Colon (tissue), 2 donors: ENCODE results near the gene KIAA1328.

Experiments used
- FAIRE-seq: peaks from 2 replicates; lab custom pipeline; 2012; peaks lifted over from hg19 to GRCh38; lab: Jason Lieb, UNC
- donor health status: control.
- donor health status: control.

The KIAA1328 gene

DNA sequence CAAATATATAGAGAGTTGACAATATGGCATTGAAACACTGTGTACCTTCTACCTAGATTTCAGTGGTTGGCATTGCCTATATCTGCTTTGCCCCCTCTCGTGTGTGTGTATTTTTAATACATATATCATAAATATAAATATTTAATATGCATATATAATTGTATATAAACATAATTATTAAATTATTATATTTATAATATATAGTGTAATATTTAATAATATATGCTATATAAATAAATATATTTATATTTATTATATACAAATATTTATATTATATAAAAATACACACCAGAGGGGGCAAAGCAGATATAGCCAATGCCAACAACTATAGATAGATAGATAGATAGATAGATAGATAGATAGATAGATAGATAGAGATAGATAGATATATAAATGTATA lies 124.1 kb downstream of the KIAA1328 start:
- FAIRE-seq: peak; percentile 79

DNA sequence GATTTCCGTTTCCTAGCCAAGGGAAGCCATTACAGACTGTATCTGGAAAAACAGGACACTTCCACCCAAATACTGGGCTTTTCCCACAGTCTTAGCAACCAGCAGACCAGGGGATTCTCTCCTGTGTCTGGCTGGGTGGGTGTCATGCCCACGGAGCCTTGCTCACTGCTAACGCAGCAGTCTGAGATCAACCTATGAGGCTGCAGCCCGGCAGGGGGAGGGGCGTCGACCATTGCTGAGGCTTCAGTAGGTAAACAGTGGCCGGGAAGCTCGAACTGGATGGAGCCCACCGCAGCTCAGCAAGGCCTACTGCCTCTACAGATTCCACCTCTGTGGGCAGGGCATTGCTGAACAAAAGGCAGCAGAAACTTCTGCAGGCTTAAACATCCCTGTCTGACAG lies 131.1 kb downstream of the KIAA1328 start:
- no peak for FAIRE-seq

DNA sequence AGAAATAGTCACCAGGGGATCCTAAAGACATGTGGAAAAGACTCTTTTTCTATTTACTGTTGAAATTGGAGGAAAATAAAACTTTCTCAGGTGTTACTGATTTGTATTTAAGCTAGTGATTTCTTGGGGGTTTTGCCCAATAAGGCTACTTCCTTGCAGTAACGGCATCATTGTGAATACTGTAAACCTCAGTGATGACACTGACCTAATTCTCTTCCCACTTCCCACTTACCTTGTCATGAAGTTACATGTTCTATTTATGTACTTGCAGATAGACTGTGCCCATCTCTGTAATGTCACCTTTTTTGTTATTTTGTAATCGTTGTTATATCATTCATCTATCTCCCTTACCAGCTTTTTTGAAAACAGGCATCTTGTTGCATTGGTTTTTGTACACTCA lies 134.5 kb downstream of the KIAA1328 start:
- FAIRE-seq: no peak

DNA sequence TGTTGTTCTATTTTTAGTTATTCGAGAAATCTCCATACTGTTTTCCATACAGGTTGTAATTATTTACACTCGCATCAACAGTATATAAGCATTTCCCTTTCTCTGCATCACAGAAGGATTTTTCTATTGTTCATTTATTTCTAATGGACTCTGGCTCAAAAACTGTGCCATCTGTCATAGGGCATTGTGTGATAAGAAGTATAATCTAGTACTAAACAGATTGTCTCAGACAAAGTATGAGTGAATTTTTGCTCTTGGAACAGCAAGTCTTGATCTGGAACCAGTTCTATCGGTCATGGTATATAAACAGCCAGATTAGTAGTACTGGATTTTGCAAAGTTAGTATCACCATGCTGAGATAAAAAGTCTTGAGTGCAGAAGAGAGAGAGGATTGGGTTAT lies 145.8 kb downstream of the KIAA1328 start:
- FAIRE-seq: no peak

DNA sequence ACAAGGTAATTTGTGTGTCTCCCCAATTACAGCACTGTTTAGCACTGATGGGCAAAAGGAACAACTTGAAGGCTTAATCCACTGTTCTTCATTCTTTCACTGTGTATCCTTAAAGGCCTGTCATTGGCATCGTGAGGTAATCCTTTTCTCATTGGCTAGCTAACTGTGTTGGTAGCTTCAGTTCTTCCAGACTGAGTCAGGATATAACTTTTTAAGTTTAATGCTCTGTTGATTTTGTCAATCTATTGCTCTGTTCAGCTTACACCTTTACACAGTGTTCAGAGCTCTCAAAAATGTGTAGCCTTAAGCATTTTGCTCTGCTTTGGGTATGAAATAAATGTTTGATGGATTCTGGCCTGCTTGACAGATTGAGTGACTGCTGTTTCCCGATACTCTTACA lies 148.2 kb downstream of the KIAA1328 start:
- no peak for FAIRE-seq

DNA sequence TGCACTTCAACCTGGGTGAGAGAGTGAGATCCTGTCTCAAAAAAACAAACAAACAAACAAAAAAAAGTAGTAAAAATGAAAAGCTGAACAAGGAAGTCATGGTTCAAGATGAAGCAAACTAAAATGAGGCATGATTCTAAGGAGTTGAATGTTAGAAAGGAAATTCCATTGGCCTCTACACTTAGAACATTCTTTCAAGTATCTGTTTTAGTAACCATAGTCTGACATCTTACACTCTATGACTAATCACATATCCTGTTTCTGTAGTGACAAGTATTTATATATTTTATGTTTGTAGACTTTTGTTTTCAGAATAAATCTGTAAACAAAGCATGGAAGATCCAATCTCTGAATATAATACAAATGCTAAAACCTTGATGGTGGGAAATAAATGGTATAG lies 164.1 kb downstream of the KIAA1328 start:
- FAIRE-seq: no peak

DNA sequence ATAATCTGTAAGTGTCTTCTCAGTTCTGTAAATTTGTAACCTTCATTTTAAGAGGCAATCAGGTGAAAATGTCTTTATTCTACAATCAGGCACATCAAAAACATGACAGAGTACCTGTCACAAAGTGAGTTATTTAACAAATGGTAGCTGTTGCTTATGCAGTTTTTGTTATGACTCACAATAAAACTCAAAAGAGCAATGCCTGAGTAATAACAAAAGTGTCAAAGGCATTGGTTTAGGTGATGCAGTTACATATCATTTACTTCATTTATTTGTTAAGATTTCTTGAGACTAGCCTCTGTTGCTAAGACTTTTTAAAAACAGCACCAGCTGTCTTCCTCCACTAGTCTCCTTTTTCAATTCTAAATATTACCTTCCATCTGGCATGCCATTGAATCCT lies 177.8 kb downstream of the KIAA1328 start:
- no peak for FAIRE-seq

DNA sequence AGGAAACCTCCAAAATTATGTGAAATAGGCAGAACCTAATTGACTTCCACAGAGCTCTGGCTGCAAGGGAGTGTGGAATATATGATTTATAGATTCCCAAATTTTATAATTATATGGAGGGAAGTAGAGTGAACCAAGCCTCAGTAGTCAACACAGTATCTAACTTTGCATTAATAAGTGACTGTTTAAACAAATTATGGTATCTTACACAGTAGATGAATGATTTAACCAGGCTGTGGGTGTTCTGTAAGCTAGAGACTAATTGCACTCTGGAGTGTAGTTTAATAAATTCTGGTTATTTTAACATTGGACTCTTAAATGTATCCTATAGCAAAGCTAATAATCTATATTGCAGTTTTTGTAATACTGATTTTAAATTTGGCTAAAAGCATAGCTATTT lies 183.5 kb downstream of the KIAA1328 start:
- no peak for FAIRE-seq

DNA sequence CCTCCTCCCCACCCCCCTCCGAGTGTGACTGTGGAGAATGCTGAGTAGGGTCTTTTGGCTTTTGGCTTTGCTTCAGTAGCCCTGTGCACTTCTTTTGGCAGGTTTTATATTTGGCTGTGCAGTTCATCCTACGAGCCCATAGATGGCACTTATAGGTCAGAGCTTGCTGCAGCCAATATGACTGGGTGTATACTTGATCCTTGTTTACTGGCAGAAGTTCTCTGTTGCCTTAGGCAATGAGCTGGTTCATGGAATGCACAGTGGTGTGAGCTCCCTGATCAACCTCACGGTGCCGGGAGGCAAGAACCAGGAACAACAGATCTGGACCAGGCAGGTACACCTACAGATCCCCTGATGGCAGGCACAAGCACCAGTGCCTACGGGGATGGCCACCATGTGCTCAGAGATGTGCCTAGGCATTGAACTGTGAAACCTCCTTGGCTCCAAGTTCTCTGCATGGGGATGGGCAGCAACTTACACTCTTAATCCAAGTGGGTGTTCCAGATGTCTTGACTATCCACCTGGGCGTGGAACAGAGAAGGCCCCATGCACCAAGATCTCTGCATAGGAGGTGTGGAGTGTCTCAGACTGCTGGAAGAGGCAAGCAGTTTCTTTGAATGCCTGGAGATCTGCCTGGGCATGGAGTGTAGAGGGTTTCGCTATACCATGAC lies 190.4 kb downstream of the KIAA1328 start:
- no peak for FAIRE-seq

DNA sequence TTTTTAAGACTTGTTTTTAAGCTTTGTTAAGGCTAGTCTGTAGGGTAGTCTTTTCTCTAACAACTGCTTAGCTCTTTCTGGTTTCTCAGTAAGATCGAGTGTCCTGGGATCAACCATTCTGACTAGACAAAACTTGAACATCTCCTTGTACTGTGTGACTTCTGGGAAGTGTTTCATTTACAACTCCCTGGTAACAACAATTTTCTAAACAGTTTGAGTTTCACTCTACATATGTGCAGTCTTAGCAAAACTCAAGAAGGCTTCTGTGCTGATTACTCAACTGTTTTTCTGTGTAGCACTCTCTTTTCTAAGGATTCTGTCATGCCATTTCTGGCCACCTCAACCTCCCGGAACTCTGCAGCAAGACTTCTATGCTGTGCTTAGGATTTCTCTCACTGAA lies 204.5 kb downstream of the KIAA1328 start:
- FAIRE-seq: no peak

DNA sequence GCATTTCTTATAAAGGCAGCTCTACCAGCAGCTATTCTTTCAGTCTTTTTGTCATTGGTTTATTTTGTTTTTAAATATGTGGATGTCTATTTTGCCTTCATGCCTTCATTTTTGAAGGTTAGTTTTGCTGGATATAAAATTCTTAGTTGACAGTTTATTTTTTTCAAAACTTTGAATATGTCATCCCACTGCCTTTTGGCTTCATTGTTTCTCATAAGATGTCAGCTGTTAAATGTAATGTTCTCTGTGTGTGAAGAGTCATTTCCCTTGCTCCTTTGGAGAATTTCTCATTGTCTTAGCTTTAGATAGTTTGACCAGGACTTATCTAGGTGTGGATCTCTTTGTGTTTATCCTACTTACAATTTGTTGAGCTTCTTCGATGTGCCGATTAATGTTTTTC lies 213.5 kb downstream of the KIAA1328 start:
- no peak for FAIRE-seq

DNA sequence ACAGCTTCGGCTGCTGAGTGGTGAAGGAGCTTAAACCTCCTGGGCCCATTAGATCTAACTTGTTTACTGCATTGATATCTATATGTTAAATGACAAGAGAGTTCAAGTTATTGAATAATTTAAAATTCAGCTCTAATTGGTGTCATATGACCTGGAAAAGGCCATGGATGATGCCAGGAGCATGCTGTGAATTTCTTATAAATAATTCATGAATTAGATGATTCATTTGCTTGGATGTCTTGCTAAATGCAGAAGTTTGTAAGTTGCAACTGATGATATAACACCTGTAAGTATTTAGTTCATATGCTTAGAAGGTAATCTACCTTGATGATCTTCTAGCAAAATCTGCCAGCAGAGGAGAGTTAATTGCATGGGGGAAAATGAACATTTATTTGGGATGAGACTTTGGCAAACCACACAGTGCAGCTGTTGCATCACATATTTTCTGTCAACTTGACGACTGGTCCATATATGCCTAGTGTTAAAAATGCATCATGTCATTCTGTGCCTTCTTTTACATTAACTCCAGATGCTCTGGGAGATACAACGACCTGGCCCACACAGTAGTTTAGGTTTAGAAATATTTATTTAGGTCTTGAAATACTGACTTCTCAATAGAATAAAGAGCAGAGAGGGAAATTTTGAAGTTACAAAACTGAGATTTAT lies 226.3 kb downstream of the KIAA1328 start:
- FAIRE-seq: no peak

DNA sequence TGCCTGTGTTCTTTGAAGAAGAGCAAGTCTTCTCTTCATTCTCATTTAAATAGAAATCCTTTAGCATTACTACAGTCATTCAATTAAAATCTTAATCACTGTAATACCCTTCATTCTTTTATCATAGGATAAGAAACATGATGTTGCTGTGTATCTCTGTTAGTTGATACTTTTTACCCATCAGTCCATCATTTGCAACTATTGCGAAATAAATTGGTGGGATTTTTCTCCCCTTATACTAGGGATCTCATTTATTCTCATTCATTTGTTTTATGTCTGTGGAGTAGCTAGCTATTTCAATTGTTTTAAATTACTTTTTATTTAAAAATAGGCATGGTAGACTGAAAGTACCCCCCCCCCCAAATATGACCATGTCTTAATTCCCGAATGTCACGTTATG lies 235.3 kb downstream of the KIAA1328 start:
- no peak for FAIRE-seq

DNA sequence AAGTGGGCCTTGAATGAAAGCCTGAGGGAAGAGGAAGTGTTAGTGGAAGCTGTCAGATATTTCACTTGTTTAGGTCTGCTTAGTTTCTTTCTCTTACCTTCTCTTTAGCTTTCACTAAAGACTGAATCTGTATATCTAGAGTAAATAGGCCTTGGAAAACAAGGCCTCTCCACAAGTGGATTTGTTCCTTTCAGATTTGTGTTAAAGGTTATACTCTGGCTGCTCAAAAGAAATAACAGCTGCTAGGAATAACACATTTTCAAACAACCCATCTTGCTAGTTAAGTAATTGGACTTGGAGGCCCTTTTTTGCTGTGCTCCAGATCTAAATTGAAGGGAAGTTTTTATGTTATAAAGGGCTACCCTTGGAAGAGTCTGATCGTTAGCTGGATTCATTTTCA lies 236.3 kb downstream of the KIAA1328 start:
- FAIRE-seq: no peak

DNA sequence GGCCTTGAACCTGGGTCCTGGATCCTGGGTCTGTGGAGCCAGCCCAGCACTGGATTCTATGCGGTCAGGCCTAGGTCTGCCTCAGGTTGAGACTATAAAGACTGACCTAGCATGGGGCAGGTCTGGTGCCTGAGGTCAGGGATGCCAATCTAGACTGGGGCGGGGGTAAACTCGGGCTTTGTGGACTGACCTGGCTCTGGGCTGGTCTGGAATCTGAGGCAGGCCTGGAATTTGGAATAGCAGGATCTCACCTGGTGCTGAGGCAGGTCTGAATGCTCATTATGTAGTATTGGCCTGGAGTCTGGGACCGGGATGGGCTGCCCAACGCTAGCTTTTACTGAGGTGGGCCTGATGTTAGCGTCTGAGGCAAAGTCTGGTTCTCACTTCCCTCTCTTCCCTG lies 256.0 kb downstream of the KIAA1328 start:
- no peak for FAIRE-seq

DNA sequence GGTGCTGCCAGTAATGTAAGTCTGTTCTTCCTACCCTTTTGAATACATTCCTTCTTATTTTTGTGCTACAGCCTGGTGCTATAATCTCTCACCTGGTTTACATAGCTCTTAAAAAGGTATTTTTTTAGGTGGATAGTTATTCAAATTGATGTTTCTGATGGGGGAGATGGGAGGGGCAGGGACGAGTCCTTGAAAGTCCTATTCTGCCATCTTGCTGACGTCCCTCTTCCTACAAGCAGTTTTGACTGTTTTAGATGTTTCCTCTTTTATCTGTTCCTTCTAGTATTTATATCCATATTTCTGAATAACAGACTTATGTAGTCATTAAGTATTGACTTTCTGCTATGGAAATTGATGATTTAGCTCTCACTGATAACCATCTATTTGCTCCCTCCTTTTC lies 256.4 kb downstream of the KIAA1328 start:
- no peak for FAIRE-seq

DNA sequence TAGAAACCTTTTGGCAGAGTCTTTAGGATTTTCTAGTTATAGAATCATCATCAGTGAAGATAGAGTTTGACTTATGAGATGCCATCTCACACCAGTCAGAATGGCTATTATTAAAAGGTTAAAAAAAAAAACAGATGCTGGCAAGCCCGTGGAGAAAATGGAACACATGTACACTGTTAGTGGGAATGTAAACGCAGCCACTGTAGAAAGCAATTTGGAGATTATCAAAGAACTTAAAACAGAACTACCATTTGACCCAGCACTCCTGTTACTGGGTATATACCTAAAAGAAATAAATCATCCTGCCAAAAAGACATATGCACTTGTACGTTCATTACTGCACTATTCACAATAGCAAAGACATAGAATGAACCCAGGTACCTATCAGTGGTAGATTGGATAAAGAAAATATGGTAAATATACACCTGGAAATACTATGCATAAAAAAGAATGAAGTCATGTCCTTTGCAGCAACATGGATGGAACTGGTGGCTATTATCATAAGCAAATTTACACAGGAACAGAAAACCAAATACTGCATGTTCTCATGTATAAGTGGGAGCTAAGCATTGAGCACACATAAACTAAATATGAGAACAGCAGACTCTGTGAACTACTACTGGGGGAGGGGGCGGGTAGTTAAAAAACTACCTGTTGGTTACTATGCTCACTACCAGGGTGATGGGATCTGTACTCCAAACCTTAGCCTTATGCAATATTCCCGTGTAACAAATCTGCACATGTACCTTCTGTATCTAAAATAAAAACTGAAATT lies 279.0 kb downstream of the KIAA1328 start:
- FAIRE-seq: no peak

DNA sequence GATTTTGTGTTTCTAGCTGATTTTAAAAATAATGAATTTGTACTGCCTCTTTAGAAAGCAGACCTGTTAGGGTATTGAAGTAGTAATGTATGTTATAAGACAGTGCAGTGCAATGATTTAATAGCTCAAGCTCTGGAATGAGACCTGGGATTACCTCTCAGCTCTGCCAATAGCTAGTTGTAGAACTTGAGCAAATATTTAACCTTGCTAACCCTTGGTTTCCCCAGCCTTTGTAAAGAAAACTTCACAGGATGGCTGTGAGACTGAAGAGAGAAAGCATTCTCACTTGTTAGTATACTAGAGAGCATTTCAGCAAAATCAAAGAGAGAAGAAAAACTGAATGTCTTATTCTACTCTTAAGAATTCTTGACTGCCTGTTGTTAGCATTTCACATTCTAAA lies 293.9 kb downstream of the KIAA1328 start:
- FAIRE-seq: no peak

DNA sequence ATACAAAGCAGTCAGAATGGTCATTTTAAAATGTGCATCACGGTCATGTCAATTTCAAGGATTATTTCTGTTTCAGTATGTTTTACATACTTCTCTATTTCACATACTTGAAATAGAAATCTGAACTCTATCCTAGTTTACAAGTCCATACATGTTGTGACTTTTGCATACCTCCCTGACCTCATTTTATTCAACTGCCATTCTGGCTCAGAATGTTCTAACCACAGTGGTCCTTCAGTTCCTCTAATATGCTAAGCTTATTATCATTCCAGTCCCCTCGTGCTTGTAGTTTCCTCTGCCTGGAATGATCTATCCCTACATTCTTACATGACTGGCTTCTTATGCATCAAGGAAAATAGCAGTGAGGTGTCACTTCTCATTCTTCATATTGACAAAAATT lies 295.6 kb downstream of the KIAA1328 start:
- no peak for FAIRE-seq

DNA sequence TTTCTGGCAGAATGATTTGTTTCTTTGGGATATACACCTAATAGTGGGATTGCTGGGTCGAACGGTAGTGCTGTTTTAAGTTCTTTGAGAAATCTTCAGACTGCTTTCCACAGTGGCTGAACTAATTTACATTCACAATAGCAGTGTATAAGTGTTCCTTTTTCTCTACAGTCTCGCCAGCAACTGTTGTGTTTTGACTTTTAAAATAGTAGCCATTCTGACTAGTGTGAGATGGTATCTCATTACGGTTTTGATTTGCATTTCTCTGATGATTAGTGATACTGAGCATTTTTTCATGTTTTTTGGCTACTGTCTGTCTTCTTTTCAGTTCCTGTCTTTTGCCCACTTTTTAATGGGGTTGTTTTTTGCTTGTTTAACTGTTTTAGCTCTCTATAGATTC lies 306.2 kb downstream of the KIAA1328 start:
- no peak for FAIRE-seq

DNA sequence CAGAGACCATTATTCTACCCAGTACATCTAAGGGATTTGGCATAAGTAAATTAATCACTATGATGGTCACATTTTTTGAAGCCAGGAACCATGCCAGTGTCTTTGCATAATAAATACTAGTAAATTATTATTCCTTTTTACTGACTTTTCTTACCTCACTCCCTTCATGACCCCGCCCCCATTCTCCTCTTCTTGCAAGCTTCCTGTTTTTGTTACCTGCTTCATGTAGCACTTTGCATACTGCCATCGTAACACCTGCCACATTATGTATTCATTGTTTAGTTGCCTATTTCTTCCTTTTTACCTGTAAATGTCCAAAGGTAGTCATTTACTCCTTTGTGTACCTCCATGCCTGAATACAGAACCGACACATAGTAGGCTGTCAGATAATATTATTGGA lies 309.5 kb downstream of the KIAA1328 start:
- FAIRE-seq: no peak

DNA sequence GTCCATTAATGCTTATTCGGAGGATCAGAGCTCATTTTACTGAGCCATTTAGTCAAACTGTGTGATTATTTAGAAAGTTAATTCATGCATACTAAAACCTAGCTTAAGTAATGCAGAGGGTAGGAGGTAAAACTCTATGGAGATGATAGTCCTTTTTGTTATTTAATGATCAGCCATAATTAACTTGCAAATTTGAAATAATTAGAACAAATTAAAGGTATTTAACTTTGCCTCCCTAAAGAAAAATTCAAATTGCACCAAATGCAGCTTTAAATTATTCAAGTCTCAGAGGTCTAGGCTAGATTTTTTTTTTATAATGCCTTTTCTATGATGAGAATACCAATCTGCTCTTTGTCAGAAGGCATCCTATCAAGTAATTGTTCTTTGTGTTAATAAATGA lies 310.9 kb downstream of the KIAA1328 start:
- no peak for FAIRE-seq

DNA sequence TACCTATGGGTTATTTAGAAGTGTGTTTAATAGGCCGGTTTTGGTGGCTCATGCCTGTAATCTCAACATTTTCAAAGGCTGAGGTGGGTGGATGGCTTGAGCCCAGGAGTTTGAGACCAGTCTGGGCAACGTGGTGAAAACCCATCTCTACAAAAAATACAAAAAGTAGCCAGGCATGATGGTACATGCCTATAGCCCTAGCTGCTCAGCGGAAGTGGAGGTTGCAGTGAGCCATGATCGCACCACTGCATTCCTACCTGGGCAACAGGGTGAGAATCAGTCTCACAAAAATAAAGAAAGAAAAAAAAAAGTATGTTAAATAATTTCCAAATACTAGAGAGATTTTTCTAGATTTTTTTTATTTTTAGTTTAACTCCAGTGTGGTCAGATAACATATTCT lies 316.0 kb downstream of the KIAA1328 start:
- FAIRE-seq: no peak
